ENCODE results near the gene DPEP3. TPM values are rescaled to one million over a fixed set of nuclear protein-coding genes. Genes with fewer than 3 reads are reported as not detected.

Gene DPEP3
- total and polyA plus RNA-seq, 2 experiments from 2014 or later = not detected

DNA sequence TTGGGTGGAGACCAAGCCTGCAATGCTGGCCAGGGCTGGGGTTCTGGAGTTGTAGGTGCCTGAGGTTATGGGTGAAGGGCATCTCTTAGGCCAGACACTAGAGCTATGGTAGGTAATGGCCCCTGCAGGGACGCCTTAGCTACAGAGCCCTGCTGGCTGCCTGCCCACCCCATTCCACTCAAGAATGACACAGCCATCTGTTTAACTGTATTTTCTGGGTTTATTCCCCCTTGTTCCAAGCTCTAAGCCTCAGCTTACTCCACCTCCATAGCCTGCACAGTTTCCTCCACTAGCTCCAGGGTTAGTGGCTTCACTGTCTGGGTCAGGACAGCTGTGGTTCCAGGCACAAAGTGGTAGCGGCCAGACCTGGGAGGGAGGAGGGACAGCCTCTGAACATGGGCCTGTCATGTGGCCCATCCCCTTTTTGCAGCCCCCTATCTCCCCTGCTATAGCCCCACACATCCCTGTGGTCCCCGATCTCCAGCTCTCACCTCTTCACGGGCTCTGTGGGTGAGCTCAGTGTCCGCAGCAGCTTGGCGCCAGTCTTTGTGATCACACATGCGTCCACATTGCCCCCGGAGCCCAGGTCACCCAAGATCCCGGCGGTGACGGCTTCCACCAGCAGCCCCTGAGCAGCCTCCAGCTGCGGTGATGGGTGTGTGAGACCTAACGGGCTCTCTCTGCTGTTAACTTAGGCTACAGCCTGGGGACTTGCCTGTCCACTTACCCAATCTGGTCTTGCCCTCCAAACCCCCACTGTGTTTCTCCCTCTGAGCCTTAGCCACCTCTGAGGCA, 45.8 kb downstream of the DPEP3 start:
- Histone ChIP-seq H3K9me3 (ENCODE audit: low read depth) (no peaks in the 10 kb centered on the region), H4K20me1 (ENCODE audit: insufficient read depth) (no peaks in the 10 kb centered on the region), H3K79me2 (ENCODE audit: insufficient read depth) (0 out of 2 replicates have a peak, but pooled peaks cover 3% of the 10 kb centered on the region), H3K4me1 (ENCODE audit: insufficient read depth) (peaks cover 15% of the 10 kb centered on the region), H3K27me3 (replicated peaks; ENCODE audit: insufficient read depth) (no peaks in the 10 kb centered on the region), H3K27ac (no peak overlapping the region), H3K36me3 (ENCODE audit: low read depth) (no peaks in the 10 kb centered on the region), H3K4me2 (ENCODE audit: unreplicated experiment) (peak overlapping the region; percentile 91), H3F3A (ENCODE audit: insufficient read depth) (peaks cover 15% of the 10 kb centered on the region), H2AFZ (0 out of 2 replicates have a peak overlapping the region, but pooled peaks have one; percentile 34), H3K9ac (peak overlapping the region; percentile 92; the same call in 1 of the 2 replicates), H3K9me2 (ENCODE audit: insufficient read depth) (no peaks in the 10 kb centered on the region), H3K4me3 (peak overlapping the region; percentile 92)
- WGBS, 2 experiments (ENCODE audit: low coverage in 1 of 2, low lambda C conversion rate in 2 of 2, missing lambda C conversion rate in 2 of 2) = 61 to 69% methylated on average over 13 of the region's 13 CpGs
- in situ Hi-C loops (cut with MboI) = no loop called here
- no peak for DNase-seq
- TF ChIP-seq EZH2 (IDR thresholded peaks at IDR 0.05; ENCODE audit: insufficient read depth, poor library complexity, severe bottlenecking) = no peak
- TF ChIP-seq EZH2phosphoT487 (IDR thresholded peaks at IDR 0.05; ENCODE audit: insufficient read depth, low read depth) = no peak

DNA sequence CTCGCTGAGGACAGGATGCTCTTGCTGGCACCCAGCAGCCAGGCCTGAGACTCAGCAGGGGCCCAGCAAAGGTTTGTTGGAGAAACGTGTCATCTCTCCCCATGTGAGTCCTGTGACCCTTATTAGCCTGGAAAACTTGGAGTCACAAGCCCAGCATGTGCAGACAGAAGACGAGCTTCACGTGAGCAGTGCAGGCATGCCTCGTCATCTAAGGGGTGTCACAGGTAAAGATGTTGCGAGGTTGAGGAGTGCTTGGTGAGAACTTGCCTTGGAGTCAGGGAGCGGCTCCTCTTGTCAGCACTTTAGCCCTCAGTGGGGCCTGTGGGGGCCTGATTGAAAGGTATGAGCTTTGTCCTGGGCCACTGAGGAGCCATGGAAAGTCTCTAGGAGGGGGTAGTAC, 46.5 kb downstream of the DPEP3 start:
- H3K9ac ChIP-seq = no peak overlapping the region
- H4K20me1 ChIP-seq (ENCODE audit: insufficient read depth) = no peaks in the 10 kb centered on the region
- H3F3A ChIP-seq (ENCODE audit: insufficient read depth) = peaks cover 9% of the 10 kb centered on the region
- TF ChIP-seq EZH2 (IDR thresholded peaks at IDR 0.05; ENCODE audit: insufficient read depth, poor library complexity, severe bottlenecking) (no peak), EZH2phosphoT487 (IDR thresholded peaks at IDR 0.05; ENCODE audit: insufficient read depth, low read depth) (no peak)
- H3K4me2 ChIP-seq (ENCODE audit: unreplicated experiment) = no peak overlapping the region
- no peaks in the 10 kb centered on the region for H3K9me2 ChIP-seq (ENCODE audit: insufficient read depth)
- 78 to 80% methylated on average over 7 of the region's 7 CpGs for WGBS, 2 experiments (ENCODE audit: low coverage in 1 of 2, low lambda C conversion rate in 2 of 2, missing lambda C conversion rate in 2 of 2)
- H3K36me3 ChIP-seq (ENCODE audit: low read depth) = no peaks in the 10 kb centered on the region
- no peak overlapping the region for H2AFZ ChIP-seq
- in situ Hi-C loops (cut with MboI) = no loop called here
- H3K9me3 ChIP-seq (ENCODE audit: low read depth) = no peaks in the 10 kb centered on the region
- peaks cover 15% of the 10 kb centered on the region for H3K4me1 ChIP-seq (ENCODE audit: insufficient read depth)
- DNase-seq = no peak
- H3K79me2 ChIP-seq (ENCODE audit: insufficient read depth) = 0 out of 2 replicates have a peak, but pooled peaks cover 3% of the 10 kb centered on the region
- no peak overlapping the region for H3K4me3 ChIP-seq
- no peaks in the 10 kb centered on the region for H3K27me3 ChIP-seq (replicated peaks; ENCODE audit: insufficient read depth)
- no peak overlapping the region for H3K27ac ChIP-seq

DNA sequence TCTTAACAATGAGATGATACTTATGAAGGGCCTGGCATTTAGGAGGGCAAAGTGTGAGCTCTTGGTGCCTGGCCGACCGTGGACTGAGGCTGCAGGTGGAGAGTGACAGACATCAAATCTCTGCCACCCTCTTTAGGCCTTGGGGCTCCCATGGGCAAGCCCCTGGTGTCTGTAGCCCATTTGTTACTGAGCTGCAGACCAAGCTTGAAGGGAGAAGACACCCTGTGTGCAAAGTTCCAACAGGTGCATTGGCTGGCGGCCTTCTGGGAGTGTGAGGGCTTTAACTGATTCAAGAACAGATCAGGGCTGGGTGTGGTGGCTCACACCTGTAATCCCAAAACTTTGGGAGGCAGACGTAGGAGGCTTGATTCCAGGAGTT, 47.8 kb downstream of the DPEP3 start:
- TF ChIP-seq EZH2 (IDR thresholded peaks at IDR 0.05; ENCODE audit: insufficient read depth, poor library complexity, severe bottlenecking) (no peak), EZH2phosphoT487 (IDR thresholded peaks at IDR 0.05; ENCODE audit: insufficient read depth, low read depth) (no peak)
- Histone ChIP-seq H3K9me2 (ENCODE audit: insufficient read depth) (no peaks in the 10 kb centered on the region), H4K20me1 (ENCODE audit: insufficient read depth) (no peaks in the 10 kb centered on the region), H3K9me3 (ENCODE audit: low read depth) (no peaks in the 10 kb centered on the region), H2AFZ (no peak overlapping the region), H3K27me3 (replicated peaks; ENCODE audit: insufficient read depth) (no peaks in the 10 kb centered on the region), H3K36me3 (ENCODE audit: low read depth) (no peaks in the 10 kb centered on the region), H3K4me2 (ENCODE audit: unreplicated experiment) (no peak overlapping the region), H3F3A (ENCODE audit: insufficient read depth) (peaks cover 7% of the 10 kb centered on the region), H3K4me3 (no peak overlapping the region), H3K79me2 (ENCODE audit: insufficient read depth) (no peaks in the 10 kb centered on the region), H3K27ac (no peak overlapping the region), H3K4me1 (ENCODE audit: insufficient read depth) (peaks cover 14% of the 10 kb centered on the region), H3K9ac (no peak overlapping the region)
- no peak for DNase-seq
- WGBS, 2 experiments (ENCODE audit: low coverage in 1 of 2, low lambda C conversion rate in 2 of 2, missing lambda C conversion rate in 2 of 2) = 91 to 96% methylated on average over 4 of the region's 4 CpGs
- in situ Hi-C loops (cut with MboI) = no loop called here

DNA sequence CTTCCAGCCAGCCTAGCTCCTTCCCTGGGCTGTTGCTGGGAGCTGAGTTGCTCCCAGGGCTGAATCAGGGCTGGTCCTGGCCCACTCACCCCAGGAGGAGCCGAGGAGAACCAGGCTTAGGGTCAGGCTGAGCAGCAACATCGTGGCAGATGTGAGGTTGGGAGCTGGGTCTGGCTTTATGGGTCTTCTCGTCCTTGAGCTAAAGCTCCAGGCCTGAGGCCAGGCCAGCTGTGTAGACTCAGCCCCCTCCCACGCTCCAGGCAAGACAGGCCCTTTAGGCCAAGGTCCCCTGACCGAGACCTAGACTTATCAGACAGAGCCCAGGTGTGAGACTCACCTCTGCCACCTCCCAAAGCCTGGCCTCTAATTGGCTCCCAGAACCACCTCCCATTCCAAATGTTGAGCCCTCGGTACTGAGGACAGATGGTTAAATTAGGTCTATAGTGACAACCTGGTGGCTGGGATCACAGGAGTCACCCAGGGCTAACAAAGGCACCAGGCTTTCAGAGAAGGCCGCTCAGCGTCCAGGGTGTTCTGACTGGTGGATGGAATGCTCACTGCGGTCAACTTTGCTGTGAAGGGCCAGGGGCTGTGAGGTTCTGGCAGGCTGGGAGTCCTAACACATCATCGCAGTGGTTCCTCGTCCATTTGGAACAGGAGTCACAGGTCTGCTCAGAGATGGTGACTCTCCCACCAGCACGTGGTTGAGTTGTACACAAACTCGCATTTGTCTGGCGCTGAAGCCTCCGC, 48.4 kb downstream of the DPEP3 start, which contains the start of gene CTRL:
CTRL (minus strand) TSS at position 151 of the 750 bp plus-strand sequence; CDS start at position 141, 10 bp downstream.
- 86 to 90% methylated on average over 14 to 15 of the region's 15 CpGs for WGBS, 2 experiments (ENCODE audit: low coverage in 1 of 2, low lambda C conversion rate in 2 of 2, missing lambda C conversion rate in 2 of 2)
- no peaks in the 10 kb centered on the region for H3K36me3 ChIP-seq (ENCODE audit: low read depth)
- H3K9ac ChIP-seq = no peak within 1 kb of the TSS
- no peaks in the 10 kb centered on the region for H3K79me2 ChIP-seq (ENCODE audit: insufficient read depth)
- H3K4me1 ChIP-seq (ENCODE audit: insufficient read depth) = peaks cover 8% of the 10 kb centered on the region; the same call in 1 of the 2 replicates
- H2AFZ ChIP-seq = no peak within 1 kb of the TSS
- no peak within 1 kb of the TSS for H3K4me2 ChIP-seq (ENCODE audit: unreplicated experiment)
- peaks cover 2% of the 10 kb centered on the region for H3F3A ChIP-seq (ENCODE audit: insufficient read depth)
- no peak within 1 kb of the TSS for H3K27ac ChIP-seq
- TF ChIP-seq EZH2 (IDR thresholded peaks at IDR 0.05; ENCODE audit: insufficient read depth, poor library complexity, severe bottlenecking) (no peak), EZH2phosphoT487 (IDR thresholded peaks at IDR 0.05; ENCODE audit: insufficient read depth, low read depth) (no peak)
- no peaks in the 10 kb centered on the region for H3K9me3 ChIP-seq (ENCODE audit: low read depth)
- no peaks in the 10 kb centered on the region for H3K9me2 ChIP-seq (ENCODE audit: insufficient read depth)
- no peaks in the 10 kb centered on the region for H3K27me3 ChIP-seq (replicated peaks; ENCODE audit: insufficient read depth)
- DNase-seq = no peak
- H3K4me3 ChIP-seq = no peak within 1 kb of the TSS
- in situ Hi-C loops (cut with MboI) = no loop called here
- H4K20me1 ChIP-seq (ENCODE audit: insufficient read depth) = no peaks in the 10 kb centered on the region

Data from GM23248 (cell line).